HPDE6-E6E7 (cell line): ENCODE measurements around the gene ARSA.
"Not testable (repeated sequence)": the region's sequence is repeated elsewhere in the genome, so short reads cannot be mapped to it uniquely, and the experiment has no call there.

ENCODE experiments used
- DNase-seq: peaks from one replicate; pipeline ENCODE4 v3.0.0; 2011; ENCODE audit warnings: missing footprints; ENCODE audit errors: extremely low spot score

ARSA gene

DNA sequence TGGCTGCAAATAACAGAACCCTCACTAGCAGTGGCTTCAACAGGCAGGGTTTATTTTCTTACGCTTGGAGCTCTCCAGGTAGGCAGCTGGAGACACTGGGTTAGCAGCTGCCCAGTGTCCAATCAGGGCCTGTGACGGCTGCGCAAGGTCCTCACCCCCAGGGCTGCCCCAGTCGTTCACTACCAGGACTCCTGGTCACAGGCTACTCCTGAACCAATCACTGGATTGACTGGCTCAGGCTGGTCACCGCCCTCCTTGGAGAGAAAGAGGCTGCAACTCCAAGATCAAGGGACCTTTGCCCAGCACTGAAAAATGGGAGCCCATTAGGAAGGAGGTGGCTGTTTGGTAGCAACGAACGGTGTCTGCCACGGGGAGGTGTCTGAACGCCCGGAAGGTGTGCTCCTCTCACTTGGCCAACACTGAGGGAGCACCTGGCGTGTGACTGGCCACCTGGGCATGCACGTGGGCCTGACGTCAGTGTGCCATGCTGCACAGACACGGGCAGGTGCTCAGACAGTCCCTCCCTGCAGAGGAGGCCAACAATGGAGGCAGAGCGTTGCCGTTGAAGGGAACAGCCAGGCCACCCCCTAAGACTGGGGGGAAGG is 5.1 kb downstream of the ARSA start:
- no peak for DNase-seq

DNA sequence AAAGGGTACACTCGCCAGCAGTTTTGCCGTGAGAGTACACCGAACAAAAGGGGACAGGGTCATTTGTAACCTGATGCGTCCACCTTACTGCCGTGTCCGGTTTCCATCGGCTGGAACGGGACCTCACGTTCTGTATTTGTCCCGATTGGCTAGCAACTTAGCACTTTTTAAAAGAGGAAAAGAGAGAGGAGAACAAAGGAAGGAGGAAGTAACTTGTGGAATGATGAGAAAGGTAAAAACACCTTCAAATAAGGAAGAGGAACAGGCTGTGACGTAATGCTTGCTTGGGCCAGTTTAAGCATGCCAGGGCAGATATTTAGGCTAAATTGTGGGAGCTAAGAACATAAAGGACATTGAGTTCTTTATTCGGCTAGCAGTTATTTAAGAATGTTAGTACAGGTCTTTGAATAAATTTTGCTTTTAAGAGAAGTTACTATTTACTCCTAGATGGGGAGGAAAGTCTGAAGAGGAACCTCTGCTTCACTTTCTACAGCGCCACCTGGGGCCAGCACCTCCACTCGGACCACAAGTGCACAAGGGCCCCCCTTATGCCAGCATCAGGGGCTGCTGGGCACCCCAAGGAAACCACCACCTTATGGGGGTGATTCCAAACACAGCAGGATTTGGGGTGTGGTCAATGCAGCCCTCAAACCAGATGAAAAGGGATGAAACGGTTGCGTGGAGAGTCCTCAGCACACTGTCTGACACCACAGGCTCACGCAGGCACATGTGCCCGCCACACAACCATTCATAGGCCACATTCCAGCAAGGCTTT is 5.8 kb downstream of the ARSA start:
- DNase-seq = no peak

DNA sequence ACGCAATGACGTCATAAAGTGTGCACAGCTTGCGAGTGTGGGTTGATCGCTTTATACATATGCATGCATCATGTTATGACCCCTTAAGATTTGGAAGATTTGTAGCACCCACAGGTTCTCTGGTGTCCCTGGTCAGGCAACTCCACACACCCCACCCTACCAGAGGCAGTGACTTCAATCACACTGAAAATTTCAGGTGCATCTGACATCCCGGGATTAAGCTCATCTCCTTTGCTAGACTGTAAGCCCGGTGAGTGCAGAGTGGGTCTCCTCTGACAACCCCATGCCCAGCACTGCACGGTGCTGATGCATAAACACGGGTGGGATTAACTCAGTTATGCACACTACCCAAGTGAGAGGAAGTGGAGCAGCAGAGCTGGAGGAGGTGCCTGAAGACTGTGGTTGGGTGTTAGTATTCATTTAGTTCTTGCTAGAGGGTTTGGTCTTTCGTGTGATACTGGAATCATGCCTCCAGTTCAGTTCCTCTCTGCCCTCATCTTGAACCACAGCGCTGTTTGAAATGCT is 6.5 kb downstream of the ARSA start:
- DNase-seq = no peak

DNA sequence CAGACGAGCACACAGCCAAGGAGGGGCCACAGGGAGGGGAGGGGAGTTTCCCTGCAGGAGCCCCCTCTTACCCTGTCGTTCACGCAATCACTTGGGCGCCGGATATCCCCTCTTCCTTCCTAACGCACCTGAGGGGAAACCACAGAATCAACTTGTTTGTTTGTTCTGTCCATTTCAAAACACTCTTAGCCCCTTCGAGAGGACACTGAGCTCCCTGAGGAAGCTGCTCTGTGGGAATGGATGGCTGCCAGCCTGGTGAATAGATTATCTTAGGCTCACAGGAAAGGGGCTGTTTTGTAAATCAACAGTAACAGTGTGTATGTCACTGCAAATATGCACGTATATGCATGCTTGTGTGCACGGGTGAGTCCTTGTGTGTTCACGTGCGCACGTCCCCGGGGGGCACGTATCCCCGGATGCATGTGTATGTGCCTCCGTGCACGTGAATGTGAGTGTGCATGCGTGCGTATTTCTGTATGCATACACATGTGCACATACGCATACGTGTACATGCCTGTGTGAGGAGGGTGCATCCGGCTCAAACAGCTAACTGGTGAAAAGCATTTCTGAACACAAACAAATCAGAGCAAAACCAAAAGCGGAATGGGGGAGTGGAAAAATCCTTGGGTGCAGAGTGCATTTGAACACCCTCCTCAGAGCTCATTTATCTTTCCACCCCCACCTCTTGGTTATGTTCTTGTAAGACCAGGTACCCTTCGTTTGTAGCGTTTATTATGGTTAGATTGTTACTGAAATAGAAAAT is 7.2 kb downstream of the ARSA start:
- DNase-seq = no peak

DNA sequence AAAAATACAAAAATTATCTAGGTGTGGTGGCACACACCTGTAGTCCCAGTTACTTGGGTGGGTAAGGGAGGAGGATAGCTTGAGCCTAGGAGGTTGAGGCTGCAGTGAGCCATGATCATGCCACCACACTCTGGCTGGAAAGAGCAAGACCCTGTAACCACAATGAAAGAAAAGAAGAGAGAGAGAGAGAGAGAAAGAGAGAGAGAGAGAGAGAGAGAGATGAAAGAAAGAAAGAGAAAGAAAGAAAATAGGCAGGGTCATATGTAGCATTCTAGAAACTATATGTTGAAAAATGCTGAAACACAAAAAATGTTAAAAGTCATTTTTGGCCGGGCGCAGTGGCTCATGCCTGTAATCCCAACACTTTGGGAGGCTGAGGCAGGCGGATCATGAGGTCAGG is 13.7 kb downstream of the ARSA start:
- not testable (repeated sequence) for DNase-seq

DNA sequence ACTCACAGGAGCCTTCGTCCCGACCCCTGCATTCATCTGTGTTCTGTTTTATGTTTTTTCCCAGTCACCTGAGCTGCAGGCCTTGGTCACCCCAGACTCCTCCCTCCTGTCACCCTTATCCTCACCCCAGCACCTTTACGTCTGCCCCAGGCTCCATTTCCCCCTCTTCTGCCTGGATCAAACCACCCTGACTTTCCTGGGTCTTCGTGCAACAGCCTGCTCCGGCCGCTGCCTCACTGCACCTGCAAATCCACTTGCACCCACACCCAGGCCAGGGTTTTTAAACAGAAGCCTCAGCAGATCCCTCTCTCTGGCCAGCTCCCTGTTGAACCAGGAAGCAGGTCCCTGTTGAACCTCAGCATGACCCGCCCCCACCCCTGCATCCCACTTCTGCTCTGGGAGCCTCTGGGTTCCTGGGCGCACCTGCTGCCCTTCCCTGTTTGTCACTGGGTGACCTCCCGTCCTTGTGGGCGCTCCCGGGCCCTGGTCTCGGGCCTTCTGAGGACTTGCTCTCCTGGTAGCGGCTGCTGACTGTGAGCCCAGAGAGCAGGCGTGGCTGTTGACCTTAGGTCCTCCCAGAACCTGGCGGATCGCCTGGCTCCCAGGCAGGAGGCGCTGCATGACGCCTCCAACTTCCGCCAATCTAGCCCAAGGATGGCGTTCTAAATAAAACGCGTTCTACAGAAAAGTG is 14.5 kb downstream of the ARSA start:
- no peak for DNase-seq

DNA sequence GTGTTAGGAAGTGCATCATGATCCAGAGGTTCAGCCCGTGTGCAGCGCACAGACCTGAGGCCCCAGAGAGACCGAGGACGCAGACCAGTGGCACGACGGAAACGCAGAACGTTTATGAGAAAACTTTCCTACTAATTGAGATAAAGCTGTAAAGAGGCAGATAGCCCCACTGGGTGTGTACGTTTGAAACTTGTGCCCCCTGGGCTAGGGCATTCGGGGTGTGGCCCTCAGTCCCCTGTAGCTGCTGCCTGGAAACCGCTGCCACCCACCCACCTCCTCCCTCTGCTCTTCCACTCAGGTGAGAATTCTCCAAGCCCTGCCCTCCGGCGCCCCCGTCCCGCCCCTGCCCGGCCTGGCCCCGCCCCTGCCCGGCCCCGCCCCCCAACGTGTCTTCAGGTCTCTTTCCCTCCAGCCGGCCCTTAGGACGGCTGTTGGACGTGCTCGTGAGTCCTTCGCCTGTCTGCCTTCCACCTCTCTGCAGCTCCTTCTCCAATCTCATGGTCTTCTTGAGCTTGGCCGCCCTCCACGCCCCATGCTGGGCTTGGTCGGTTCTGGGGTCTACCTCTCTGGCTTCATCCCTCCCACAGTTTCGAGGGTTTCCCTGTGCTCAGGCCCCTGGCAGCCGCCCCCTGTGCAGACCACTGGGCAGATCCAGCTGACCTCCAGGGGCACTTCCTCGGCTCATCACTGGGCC is 15.3 kb downstream of the ARSA start:
- DNase-seq = no peak

DNA sequence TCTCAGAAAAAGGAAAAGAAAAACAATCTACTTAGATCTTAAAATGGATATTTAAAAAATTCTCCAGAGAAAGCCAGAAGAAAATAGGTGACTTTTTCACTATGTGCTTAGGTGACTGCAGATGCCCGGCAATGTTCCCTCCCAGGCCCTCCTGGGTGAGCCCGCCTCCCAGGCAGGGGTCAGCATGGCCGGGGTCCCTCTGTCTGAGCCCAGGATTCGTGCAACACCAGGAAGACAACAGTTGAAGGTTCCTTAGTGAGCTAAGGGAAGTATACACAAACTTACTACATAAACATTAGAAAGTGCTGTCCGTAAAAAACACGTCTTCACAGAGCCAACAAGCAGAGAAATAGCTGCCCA is 15.8 kb downstream of the ARSA start:
- no peak for DNase-seq

DNA sequence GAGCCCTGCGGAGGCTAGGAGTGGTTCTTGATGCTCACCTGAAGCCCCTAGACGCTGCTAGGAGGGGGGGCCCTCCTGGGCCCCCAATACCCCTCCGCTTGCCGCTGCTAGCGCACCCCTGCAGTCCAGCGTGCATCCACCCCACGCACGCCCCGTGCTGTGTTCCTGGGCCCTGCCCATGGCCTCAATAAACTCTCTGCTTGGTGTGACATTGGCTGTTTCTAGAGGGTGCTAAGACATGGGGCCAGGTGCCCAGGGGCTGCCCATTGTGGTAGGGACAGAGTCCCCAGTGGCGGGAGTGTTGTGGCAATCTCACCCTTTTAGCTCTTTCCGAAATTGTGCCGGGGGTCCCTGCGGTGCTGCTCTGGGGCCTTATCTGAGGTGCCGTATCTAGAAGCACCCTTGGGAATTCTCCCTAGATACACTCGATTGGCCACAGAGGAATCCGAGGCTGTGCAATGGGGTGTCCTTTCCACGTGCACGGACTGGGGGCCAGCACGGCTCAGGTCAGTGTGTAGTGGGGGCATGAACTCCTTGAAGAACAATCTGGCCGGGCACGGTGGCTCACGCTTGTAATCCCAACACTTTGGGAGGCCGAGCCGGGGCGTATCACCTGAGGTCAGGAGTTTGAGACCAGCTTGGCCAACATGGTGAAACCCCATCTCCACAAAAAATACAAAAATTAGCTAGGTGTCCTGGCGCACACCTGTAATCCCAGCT is 16.5 kb downstream of the ARSA start:
- DNase-seq = no peak

DNA sequence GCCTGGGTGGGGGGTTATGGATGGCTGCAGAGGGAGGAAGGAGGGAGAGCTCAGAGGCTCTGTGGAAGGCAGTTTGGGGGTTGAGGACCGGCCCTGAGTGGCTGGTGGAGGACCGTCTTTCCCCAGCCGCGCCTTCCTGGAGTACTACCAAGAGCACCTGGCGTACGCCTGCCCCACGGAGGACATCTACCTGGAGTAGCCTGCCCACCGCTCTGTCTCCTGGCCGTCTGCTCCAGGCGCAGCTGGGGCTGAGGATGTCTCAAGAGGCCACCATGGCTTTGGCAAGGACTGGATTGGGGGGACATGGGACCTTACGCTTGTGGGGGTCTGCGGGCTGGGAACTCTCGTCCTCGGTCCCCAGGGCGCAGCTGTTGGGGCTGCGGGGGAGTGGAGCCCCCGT is 17.4 kb downstream of the ARSA start:
- DNase-seq = no peak

DNA sequence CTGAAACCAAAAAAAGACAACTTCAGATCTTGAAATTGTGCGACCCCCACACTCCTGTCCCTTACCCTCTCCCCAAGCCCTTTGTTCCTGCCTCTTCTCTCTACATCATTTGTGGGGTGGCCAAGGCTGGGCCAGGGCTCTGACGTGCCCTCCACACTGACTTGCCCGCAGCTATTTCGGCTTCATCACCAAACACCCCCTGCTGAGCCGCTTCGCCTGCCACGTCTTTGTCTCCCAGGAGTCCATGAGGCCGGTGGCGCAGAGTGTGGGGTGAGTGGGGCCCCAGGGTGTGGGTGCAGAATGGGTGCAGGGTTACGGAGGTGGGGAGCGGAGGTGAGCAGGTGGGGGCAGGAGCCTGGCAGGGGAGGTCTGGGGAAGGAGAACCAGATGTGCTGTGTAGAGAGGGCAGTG is 17.9 kb downstream of the ARSA start:
- DNase-seq = no peak

DNA sequence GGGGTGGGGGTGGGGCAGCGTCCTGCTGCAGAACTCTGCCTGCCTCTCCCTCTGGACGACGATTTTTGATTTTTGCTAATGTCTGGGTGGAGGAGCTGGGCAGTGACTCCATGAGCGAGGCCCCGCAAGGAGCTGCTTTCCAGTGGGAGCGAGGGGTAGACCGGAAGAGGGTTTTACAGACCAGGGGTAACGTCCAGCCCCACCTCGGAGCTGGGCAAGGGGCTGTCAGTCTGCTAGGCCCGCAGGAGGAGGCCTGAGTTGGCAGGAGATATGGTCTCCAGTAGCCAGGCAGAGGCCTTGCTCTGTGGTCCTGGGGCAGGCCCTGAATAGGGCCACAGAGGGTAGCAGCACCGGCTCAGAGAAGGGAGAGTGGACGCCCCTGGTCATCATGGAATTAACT is 18.4 kb downstream of the ARSA start:
- DNase-seq = no peak

DNA sequence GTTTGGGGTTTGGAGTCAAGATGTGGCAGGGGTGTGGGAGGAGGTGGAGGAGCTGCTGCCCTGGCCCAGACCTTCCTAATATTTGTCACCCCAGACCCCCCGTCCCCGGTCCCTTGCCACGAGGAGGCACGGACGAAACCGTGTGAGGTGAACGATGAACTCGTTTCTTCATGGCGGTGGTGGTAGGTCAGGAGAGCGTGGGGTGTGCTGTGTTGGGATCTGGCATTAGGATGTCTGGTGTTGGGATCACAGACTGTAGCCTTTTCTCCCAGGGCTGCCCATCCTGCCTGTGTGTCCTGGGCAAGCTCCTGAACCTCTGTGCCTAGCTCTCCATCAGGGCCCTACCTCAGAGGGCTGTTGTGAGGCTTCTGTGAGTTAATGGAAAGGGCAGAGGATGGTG is 19.0 kb downstream of the ARSA start:
- no peak for DNase-seq

DNA sequence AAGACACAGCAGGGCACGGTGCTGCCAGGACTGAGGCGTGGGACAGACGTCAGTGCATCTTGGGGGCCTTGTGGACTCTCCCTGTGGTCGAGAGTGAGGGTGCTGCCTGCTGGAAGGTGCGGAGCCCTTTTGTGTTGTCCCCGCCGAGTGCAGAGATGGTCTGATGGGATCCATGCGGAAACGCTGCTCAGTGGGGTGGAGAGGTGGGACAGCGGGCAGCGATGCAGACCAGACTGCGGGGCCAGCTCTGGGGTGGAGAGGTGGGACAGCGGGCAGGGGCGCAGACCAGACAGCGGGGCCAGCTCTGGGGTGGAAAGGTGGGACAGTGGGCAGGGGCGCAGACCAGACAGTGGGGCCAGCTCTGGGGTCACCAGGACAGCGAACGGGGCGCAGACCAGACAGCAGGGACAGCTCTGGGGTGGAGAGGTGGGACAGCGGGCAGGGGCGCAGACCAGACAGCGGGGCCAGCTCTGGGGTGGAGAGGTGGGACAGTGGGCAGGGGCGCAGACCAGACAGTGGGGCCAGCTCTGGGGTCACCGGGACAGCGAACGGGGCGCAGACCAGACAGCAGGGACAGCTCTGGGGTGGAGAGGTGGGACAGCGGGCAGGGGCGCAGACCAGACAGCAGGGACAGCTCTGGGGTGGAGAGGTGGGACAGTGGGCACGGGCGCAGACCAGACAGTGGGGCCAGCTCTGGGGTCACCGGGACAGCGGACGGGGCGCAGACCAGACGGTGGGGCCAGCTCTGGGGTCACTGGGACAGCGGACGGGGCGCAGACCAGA is 19.7 kb downstream of the ARSA start:
- not testable (repeated sequence) for DNase-seq

DNA sequence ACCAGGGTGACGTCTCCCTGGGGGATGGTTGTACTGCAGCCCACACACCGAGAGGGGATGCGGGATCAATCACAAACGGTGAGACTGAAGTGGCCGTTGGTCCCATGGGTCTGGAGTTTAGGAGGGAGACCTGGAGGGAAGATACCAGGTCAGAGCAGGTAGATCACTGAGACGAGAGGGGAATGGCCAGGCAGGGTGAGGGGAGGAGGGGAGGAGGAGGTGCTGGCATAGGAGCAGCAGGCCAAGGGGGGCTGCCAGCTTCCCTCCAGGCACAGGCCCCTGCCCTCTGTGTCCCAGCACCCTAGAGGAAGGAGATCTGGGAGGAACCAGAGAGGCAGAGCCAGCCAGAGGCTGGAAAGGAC is 20.3 kb downstream of the ARSA start:
- DNase-seq = no peak

DNA sequence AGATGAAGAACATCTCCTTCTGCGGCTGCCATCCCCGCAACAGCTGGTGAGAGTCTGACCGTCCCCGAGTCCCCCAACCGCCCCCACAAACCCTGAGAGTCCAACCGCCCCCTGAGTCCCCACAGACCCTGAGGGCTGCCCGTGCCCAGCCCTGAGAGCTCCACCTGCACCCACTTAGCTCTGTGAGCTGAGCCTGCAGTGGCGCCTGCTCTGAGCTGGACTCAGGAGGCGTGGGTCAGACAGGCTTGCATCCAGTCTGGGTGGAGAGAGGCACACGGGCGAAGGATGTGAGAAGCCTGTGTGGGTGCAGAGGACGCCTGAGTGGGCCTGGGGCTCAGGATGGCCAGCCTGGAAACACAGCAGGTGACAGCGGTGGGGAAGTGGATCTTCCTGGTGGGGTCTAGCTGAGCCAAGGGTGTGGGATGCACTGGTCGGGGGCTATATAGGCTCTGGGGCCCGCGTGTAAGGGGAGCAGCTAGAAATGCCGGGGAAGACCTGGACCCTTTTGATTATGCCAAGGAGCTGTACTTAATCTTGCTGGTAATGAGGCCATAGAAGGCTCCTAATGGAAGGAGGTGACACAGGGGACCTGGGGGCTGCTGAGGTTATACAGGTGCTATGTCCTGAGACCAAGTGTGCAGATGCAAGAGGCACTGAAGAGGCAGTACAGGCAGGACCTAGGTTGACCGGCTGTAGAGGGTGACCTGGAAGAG is 20.9 kb downstream of the ARSA start:
- no peak for DNase-seq

DNA sequence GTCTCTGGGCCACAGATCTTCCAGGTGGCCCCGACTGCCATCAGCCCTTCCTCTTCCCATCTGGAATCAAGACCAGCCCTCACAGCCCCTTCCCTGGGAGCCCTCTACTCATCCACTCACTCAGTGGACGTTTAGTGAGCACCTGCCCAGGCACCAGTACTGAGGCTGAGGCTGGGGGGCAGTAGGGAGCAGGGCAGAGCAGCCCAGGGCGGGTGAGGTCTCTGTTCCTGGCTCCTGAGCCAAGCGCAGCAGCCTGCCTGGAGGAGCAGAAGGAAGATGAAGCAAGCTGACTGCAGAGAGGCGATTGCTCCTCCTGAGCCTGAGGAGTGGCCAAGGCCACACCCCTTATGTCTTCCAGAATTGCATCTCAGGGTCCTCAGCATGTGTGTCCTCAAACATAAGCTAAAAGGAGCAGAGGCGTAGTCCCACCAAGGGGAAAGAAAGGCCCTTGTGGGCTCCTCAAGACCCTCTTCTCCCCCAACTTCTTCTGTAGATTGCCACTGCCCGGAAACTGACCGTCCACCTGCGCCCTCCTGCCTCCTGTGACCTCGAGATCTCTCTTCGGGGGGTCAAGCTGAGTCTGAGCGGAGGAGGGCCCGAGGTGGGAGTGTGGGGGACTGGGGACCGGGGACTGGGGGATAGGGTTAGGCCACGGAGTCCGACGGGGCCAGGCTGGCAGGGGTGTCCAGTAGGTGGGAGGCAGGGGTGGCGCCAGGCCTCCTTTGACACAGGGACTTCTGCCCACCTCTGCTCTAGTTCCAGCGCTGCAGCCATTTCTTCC is 21.6 kb downstream of the ARSA start:
- no peak for DNase-seq

DNA sequence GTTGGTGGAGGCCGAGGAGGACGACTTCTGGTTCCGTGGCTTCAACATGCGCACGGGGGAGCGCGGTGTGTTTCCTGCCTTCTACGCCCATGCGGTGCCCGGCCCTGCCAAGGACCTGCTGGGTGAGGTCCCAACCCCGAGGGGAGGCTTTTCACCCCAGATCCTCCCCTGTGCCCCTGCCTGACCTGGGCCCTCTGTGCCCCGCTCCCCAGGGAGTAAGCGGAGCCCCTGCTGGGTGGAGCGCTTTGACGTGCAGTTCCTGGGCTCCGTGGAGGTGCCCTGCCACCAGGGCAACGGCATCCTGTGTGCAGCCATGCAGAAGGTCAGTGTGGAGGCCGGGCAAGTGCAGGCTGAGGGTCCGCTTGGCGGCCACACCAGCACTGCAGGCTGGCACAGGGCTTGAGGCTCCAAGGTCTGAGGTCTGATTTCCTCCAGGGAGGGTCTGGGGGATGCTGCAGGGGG is 22.3 kb downstream of the ARSA start:
- DNase-seq = no peak
